ENCODE data around the gene ZNF460. TPM values are rescaled to one million over a fixed set of nuclear protein-coding genes. Genes with fewer than 3 reads are reported as not detected.
"Not testable (repeated sequence)": the region's sequence is repeated elsewhere in the genome, so short reads cannot be mapped to it uniquely, and the experiment has no call there.

The ZNF460 gene
- total and polyA plus RNA-seq, 2 of the 13 experiments (the other 11 are each of a cell fraction or from before 2014, with no cell fraction given): 14.5 to 44.8 TPM

DNA sequence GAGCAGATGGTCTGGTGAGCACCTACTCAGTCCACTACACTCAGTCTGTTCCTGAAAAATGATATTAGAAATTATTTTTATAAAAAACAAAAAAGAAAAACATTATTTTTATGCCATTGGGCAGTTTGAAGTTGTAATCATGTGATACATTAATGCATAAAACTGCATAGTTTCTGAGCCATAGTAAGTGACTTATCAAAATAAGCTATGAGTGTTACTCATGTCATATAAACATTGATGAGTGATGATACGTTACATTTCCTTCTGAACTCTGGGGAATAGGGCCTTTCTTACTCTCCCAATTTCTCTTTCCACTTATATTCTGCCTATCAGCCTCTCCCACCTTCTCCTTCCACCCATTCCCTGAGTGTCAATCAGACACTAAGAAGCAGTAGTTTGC is 31.0 kb upstream of the ZNF460 start:
- no peak overlapping the region for H3K4me2 ChIP-seq (ENCODE audit: low read depth, low read length)
- DNase-seq (ENCODE audit: low spot score) (no peak), ATAC-seq (no peak), FAIRE-seq (no peak)
- 100% methylated on average over 1 of the region's 1 CpG for whole genome bisulfite sequencing (ENCODE audit: low lambda C conversion rate)
- H3K36me3 ChIP-seq (replicated peaks in 1 of 2; ENCODE audit: control insufficient read depth in 1 of 2, insufficient read depth in 2 of 2, low read length in 2 of 2): peaks cover 16 to 76% of the 10 kb centered on the region in 2 experiments
- no peak overlapping the region for H2AFZ ChIP-seq (ENCODE audit: low read length)
- TF ChIP-seq KAT2B (IDR thresholded peaks at IDR 0.05; ENCODE audit: borderline replicate concordance, low read depth, low read length): no peak
- TF ChIP-seq, protein P1, sequence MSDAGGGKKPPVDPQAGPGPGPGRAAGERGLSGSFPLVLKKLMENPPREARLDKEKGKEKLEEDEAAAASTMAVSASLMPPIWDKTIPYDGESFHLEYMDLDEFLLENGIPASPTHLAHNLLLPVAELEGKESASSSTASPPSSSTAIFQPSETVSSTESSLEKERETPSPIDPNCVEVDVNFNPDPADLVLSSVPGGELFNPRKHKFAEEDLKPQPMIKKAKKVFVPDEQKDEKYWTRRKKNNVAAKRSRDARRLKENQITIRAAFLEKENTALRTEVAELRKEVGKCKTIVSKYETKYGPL (CRISPR knock-in tag; IDR thresholded peaks at IDR 0.05): no peak
- TF ChIP-seq, protein P2, sequence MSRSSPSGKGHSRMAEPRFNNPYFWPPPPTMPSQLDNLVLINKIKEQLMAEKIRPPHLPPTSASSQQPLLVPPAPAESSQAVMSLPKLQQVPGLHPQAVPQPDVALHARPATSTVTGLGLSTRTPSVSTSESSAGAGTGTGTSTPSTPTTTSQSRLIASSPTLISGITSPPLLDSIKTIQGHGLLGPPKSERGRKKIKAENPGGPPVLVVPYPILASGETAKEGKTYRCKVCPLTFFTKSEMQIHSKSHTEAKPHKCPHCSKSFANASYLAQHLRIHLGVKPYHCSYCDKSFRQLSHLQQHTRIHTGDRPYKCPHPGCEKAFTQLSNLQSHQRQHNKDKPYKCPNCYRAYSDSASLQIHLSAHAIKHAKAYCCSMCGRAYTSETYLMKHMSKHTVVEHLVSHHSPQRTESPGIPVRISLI (CRISPR knock-in tag; IDR thresholded peaks at IDR 0.05; ENCODE audit: borderline replicate concordance): no peak
- TF ChIP-seq CREM (IDR thresholded peaks at IDR 0.05): no peak
- TF ChIP-seq CREM (CRISPR knock-in tag; IDR thresholded peaks at IDR 0.05): no peak
- TF ChIP-seq, protein P3, sequence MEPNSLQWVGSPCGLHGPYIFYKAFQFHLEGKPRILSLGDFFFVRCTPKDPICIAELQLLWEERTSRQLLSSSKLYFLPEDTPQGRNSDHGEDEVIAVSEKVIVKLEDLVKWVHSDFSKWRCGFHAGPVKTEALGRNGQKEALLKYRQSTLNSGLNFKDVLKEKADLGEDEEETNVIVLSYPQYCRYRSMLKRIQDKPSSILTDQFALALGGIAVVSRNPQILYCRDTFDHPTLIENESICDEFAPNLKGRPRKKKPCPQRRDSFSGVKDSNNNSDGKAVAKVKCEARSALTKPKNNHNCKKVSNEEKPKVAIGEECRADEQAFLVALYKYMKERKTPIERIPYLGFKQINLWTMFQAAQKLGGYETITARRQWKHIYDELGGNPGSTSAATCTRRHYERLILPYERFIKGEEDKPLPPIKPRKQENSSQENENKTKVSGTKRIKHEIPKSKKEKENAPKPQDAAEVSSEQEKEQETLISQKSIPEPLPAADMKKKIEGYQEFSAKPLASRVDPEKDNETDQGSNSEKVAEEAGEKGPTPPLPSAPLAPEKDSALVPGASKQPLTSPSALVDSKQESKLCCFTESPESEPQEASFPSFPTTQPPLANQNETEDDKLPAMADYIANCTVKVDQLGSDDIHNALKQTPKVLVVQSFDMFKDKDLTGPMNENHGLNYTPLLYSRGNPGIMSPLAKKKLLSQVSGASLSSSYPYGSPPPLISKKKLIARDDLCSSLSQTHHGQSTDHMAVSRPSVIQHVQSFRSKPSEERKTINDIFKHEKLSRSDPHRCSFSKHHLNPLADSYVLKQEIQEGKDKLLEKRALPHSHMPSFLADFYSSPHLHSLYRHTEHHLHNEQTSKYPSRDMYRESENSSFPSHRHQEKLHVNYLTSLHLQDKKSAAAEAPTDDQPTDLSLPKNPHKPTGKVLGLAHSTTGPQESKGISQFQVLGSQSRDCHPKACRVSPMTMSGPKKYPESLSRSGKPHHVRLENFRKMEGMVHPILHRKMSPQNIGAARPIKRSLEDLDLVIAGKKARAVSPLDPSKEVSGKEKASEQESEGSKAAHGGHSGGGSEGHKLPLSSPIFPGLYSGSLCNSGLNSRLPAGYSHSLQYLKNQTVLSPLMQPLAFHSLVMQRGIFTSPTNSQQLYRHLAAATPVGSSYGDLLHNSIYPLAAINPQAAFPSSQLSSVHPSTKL (CRISPR knock-in tag; IDR thresholded peaks at IDR 0.05): no peak
- TF ChIP-seq ZNF34 (CRISPR knock-in tag; IDR thresholded peaks at IDR 0.05; ENCODE audit: borderline replicate concordance): no peak
- TF ChIP-seq, protein P4, sequence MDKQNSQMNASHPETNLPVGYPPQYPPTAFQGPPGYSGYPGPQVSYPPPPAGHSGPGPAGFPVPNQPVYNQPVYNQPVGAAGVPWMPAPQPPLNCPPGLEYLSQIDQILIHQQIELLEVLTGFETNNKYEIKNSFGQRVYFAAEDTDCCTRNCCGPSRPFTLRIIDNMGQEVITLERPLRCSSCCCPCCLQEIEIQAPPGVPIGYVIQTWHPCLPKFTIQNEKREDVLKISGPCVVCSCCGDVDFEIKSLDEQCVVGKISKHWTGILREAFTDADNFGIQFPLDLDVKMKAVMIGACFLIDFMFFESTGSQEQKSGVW (CRISPR knock-in tag; IDR thresholded peaks at IDR 0.05; ENCODE audit: borderline replicate concordance): no peak
- no peak for TF ChIP-seq SNAPC2 (CRISPR knock-in tag; IDR thresholded peaks at IDR 0.05)
- TF ChIP-seq ZNF678 (CRISPR knock-in tag; IDR thresholded peaks at IDR 0.05): no peak
- no peaks in the 10 kb centered on the region for H3K9me3 ChIP-seq (ENCODE audit: low read length)
- no peaks in the 10 kb centered on the region for H4K20me1 ChIP-seq (ENCODE audit: insufficient read depth, low read length)
- H3K79me2 ChIP-seq (ENCODE audit: insufficient read depth, low read length): peaks cover 7% of the 10 kb centered on the region
- ChIA-PET CTCF (ENCODE audit: low intra/inter-chr PET ratio, low total read pairs) (no interaction called here), POLR2A (no interaction called here)
- peaks cover 24% of the 10 kb centered on the region for H3K4me1 ChIP-seq (ENCODE audit: insufficient read depth, low read length)
- H3K4me3 ChIP-seq (replicated peaks in 1 of 3; ENCODE audit: insufficient read depth in 1 of 3, low read depth in 2 of 3, low read length in 3 of 3): no peak overlapping the region
- intact Hi-C loops (cut with micrococcal nuclease; ENCODE audit: unreplicated experiment) (no loop called here), in situ Hi-C loops (cut with HindIII; ENCODE audit: extremely low pct_ligation_motif_present, low pct_unique_long_range_greater_than_20kb) (no loop called here)
- H3K9ac ChIP-seq (ENCODE audit: insufficient read depth, low read depth, low read length): no peak overlapping the region
- H3K27me3 ChIP-seq (ENCODE audit: control insufficient read depth in 1 of 2, insufficient read depth in 2 of 2, low read length in 2 of 2): no peaks in the 10 kb centered on the region
- no TSS peak for BruUV-seq (replicated peaks)
- no peak overlapping the region for H3K27ac ChIP-seq (ENCODE audit: extremely low read length, insufficient read depth, low read length)

DNA sequence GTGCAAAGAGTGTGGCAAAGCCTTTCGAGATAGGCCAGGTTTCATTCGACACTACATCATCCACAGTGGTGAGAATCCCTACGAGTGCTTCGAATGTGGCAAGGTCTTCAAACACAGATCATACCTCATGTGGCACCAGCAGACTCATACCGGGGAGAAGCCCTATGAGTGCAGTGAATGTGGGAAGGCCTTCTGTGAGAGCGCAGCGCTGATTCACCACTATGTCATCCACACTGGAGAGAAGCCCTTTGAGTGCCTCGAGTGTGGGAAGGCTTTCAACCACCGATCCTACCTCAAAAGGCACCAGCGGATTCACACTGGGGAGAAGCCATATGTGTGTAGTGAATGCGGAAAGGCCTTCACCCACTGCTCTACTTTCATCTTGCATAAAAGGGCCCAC is 26.5 kb upstream of the ZNF460 start:
- H3K4me1 ChIP-seq (ENCODE audit: insufficient read depth, low read length); H2AFZ ChIP-seq (ENCODE audit: low read length); FAIRE-seq; H3K27ac ChIP-seq (ENCODE audit: extremely low read length, insufficient read depth, low read length); CTCF ChIA-PET (ENCODE audit: low intra/inter-chr PET ratio, low total read pairs); H3K9me3 ChIP-seq (ENCODE audit: low read length); H4K20me1 ChIP-seq (ENCODE audit: insufficient read depth, low read length); H3K79me2 ChIP-seq (ENCODE audit: insufficient read depth, low read length); H3K4me3 ChIP-seq (replicated peaks in 1 of 3; ENCODE audit: insufficient read depth in 1 of 3, low read depth in 2 of 3, low read length in 3 of 3); intact Hi-C loops (cut with micrococcal nuclease; ENCODE audit: unreplicated experiment); H3K27me3 ChIP-seq (ENCODE audit: control insufficient read depth in 1 of 2, insufficient read depth in 2 of 2, low read length in 2 of 2); POLR2A ChIA-PET; BruUV-seq (replicated peaks); ATAC-seq; DNase-seq (ENCODE audit: low spot score); in situ Hi-C loops (cut with HindIII; ENCODE audit: extremely low pct_ligation_motif_present, low pct_unique_long_range_greater_than_20kb); H3K9ac ChIP-seq (ENCODE audit: insufficient read depth, low read depth, low read length); H3K4me2 ChIP-seq (ENCODE audit: low read depth, low read length): not testable (repeated sequence)
- 95% methylated on average over 11 of the region's 11 CpGs for WGBS (ENCODE audit: low lambda C conversion rate)
- peaks cover 16 to 58% of the 10 kb centered on the region in 2 experiments for H3K36me3 ChIP-seq (replicated peaks in 1 of 2; ENCODE audit: control insufficient read depth in 1 of 2, insufficient read depth in 2 of 2, low read length in 2 of 2)
